Measurements from ENCODE around the gene TATDN2.

Gene TATDN2

GRCh38 chr3:10248184-10248983 is at the start of gene TATDN2:
TATDN2 (plus strand) TSS chr3:10248459; CDS start chr3:10249201, 742 bp downstream.
- peak; percentile 85 to 88 (median 87) for DNase-seq (ENCODE audit: low read depth in 3 of 3)

GRCh38 chr3:10198761-10199649 is 49.3 kb upstream of the TATDN2 start:
- peak; percentile 31 to 65 (median 38) for DNase-seq (ENCODE audit: low read depth in 3 of 3)

GRCh38 chr3:10204921-10205320 is 43.3 kb upstream of the TATDN2 start:
- DNase-seq (ENCODE audit: low read depth in 3 of 3) = no peak

GRCh38 chr3:10205451-10206165 is 42.7 kb upstream of the TATDN2 start:
- no peak for DNase-seq (ENCODE audit: low read depth in 3 of 3)

- DNase-seq (ENCODE audit: low read depth in 3 of 3) = no peak
These were observed 42.1 kb upstream of the TATDN2 start for GRCh38 chr3:10206166-10206511.

- no peak for DNase-seq (ENCODE audit: low read depth in 3 of 3)
These were observed 35.0 kb upstream of the TATDN2 start for GRCh38 chr3:10213156-10213792.

GRCh38 chr3:10215578-10216368 is 32.5 kb upstream of the TATDN2 start:
- DNase-seq (ENCODE audit: low read depth in 3 of 3) = no peak

- no peak for DNase-seq (ENCODE audit: low read depth in 3 of 3)
These were observed 30.9 kb upstream of the TATDN2 start for GRCh38 chr3:10217359-10217758.

GRCh38 chr3:10219737-10220136 is 28.5 kb upstream of the TATDN2 start:
- no peak for DNase-seq (ENCODE audit: low read depth in 3 of 3)

GRCh38 chr3:10223676-10224639 is 24.3 kb upstream of the TATDN2 start:
- DNase-seq (ENCODE audit: low read depth in 3 of 3) = no peak

GRCh38 chr3:10224794-10225665 is 23.2 kb upstream of the TATDN2 start:
- DNase-seq (ENCODE audit: low read depth in 3 of 3) = peak; percentile 28 to 57 (median 44)

- DNase-seq (ENCODE audit: low read depth in 3 of 3) = no peak
These were observed 22.0 kb upstream of the TATDN2 start for GRCh38 chr3:10226293-10226692.

- DNase-seq (ENCODE audit: low read depth in 3 of 3) = no peak
These were observed 19.9 kb upstream of the TATDN2 start for GRCh38 chr3:10228248-10228950.

GRCh38 chr3:10229576-10229975 is 18.7 kb upstream of the TATDN2 start:
- DNase-seq (ENCODE audit: low read depth in 3 of 3) = no peak

- DNase-seq (ENCODE audit: low read depth in 3 of 3) = no peak
These were observed 16.1 kb upstream of the TATDN2 start for GRCh38 chr3:10232137-10232536.

- DNase-seq (ENCODE audit: low read depth in 3 of 3) = no peak
These were observed 14.3 kb upstream of the TATDN2 start for GRCh38 chr3:10233988-10234387.

- DNase-seq (ENCODE audit: low read depth in 3 of 3) = no peak
These were observed 13.6 kb upstream of the TATDN2 start for GRCh38 chr3:10234526-10235230.
